A549 treated with GW870086 at 1 μM for 4 hours (cell line): Measurements from ENCODE around the gene KRTAP15-1. TPM values are rescaled to one million over a fixed set of nuclear protein-coding genes. Genes with fewer than 3 reads are reported as not detected.

Experiments used
- total RNA-seq: library from RNA; stranded (reverse); fragments of 200-300 nt; extraction: Qiagen RNA extraction; gene quantifications from 5 replicates; pipeline ENCODE4 v1.2.3, GENCODE V29; 2022; ENCODE audit warnings: low read depth

Gene KRTAP15-1
- total RNA-seq: not detected in 5 replicates

GRCh38 chr21:30439975-30440374 lies at the start of gene KRTAP15-1:
KRTAP15-1 (plus strand) TSS chr21:30440275; CDS start chr21:30440328, 53 bp downstream.

GRCh38 chr21:30395731-30396130 lies 44.3 kb upstream of the KRTAP15-1 start, which contains the start of gene KRTAP13-1:
KRTAP13-1 (plus strand) TSS chr21:30396031; CDS start chr21:30396087, 56 bp downstream.

GRCh38 chr21:30425826-30426225 lies 14.2 kb upstream of the KRTAP15-1 start, which contains the start of gene KRTAP13-3:
KRTAP13-3 (minus strand) TSS chr21:30425926; CDS start chr21:30425912, 14 bp downstream.

GRCh38 chr21:30430170-30430655 lies 9.9 kb upstream of the KRTAP15-1 start, which contains the start of gene KRTAP13-4:
KRTAP13-4 (plus strand) TSS chr21:30430220; CDS start chr21:30430276, 56 bp downstream.

GRCh38 chr21:30480145-30480544 lies 40.1 kb downstream of the KRTAP15-1 start, which contains the start of gene KRTAP19-1:
KRTAP19-1 (minus strand) TSS chr21:30480367; CDS start chr21:30480317, 50 bp downstream.

GRCh38 chr21:30487336-30487735 lies 47.3 kb downstream of the KRTAP15-1 start, which contains the start of gene KRTAP19-2:
KRTAP19-2 (minus strand) TSS chr21:30487436; CDS start chr21:30487348, 88 bp downstream.

Other genes starting within 250 kb of the KRTAP15-1 start
- not detected in 5 replicates for gene CLDN8, start 224.2 kb upstream of the KRTAP15-1 start, total RNA-seq
- not detected in 5 replicates for gene KRTAP24-1, start 157.3 kb upstream of the KRTAP15-1 start, total RNA-seq
- gene KRTAP25-1, start 150.8 kb upstream of the KRTAP15-1 start, total RNA-seq: not detected in 5 replicates
- gene KRTAP26-1, start 120.0 kb upstream of the KRTAP15-1 start, total RNA-seq: not detected in 5 replicates
- gene KRTAP27-1, start 102.6 kb upstream of the KRTAP15-1 start, total RNA-seq: not detected in 5 replicates
- not detected in 5 replicates for gene KRTAP23-1, start 91.7 kb upstream of the KRTAP15-1 start, total RNA-seq
- gene KRTAP13-2, start 68.0 kb upstream of the KRTAP15-1 start, total RNA-seq: not detected in 5 replicates
- not detected in 5 replicates for gene KRTAP13-1, start 44.2 kb upstream of the KRTAP15-1 start, total RNA-seq
- gene KRTAP13-3, start 14.3 kb upstream of the KRTAP15-1 start, total RNA-seq: not detected in 5 replicates
- not detected in 5 replicates for gene KRTAP13-4, start 10.1 kb upstream of the KRTAP15-1 start, total RNA-seq
- not detected in 5 replicates for gene KRTAP19-1, start 40.1 kb downstream of the KRTAP15-1 start, total RNA-seq
- gene KRTAP19-2, start 47.2 kb downstream of the KRTAP15-1 start, total RNA-seq: not detected in 5 replicates
- gene KRTAP19-3, start 51.7 kb downstream of the KRTAP15-1 start, total RNA-seq: not detected in 5 replicates
- gene KRTAP19-4, start 56.9 kb downstream of the KRTAP15-1 start, total RNA-seq: not detected in 5 replicates
- gene KRTAP19-5, start 61.9 kb downstream of the KRTAP15-1 start, total RNA-seq: not detected in 5 replicates
- not detected in 5 replicates for gene KRTAP19-6, start 101.6 kb downstream of the KRTAP15-1 start, total RNA-seq
- gene KRTAP19-7, start 121.0 kb downstream of the KRTAP15-1 start, total RNA-seq: not detected in 5 replicates
- gene KRTAP22-2, start 150.1 kb downstream of the KRTAP15-1 start, total RNA-seq: not detected in 5 replicates
- not detected in 5 replicates for gene KRTAP6-3, start 152.2 kb downstream of the KRTAP15-1 start, total RNA-seq
- gene KRTAP6-2, start 158.6 kb downstream of the KRTAP15-1 start, total RNA-seq: not detected in 5 replicates
- not detected in 5 replicates for gene KRTAP22-1, start 160.8 kb downstream of the KRTAP15-1 start, total RNA-seq
- gene KRTAP6-1, start 173.7 kb downstream of the KRTAP15-1 start, total RNA-seq: not detected in 5 replicates
- not detected in 5 replicates for gene KRTAP20-1, start 176.2 kb downstream of the KRTAP15-1 start, total RNA-seq
- gene KRTAP20-4, start 180.4 kb downstream of the KRTAP15-1 start, total RNA-seq: not detected in 5 replicates
- gene KRTAP20-2, start 194.9 kb downstream of the KRTAP15-1 start, total RNA-seq: not detected in 5 replicates
- gene KRTAP20-3, start 202.6 kb downstream of the KRTAP15-1 start, total RNA-seq: not detected in 5 replicates